Smooth muscle cell (in vitro differentiated cells): ENCODE data around the gene PRPSAP2. TPM values are rescaled to one million over a fixed set of nuclear protein-coding genes. Genes with fewer than 3 reads are reported as not detected.
"Not testable (repeated sequence)": the region's sequence is repeated elsewhere in the genome, so short reads cannot be mapped to it uniquely, and the experiment has no call there.

ENCODE experiments used
- DNase-seq: peaks from one replicate; lab custom pipeline; 2025; ENCODE audit not compliant: unreplicated experiment; lab: John Stamatoyannopoulos, UW
- H2AFZ ChIP-seq: fragments of 200-600 bp; sonication (generic); 2 replicates; pipeline ENCODE4 v1.6.0; 2016; ENCODE audit warnings: antibody characterized with exemption, low read depth, mild to moderate bottlenecking
- H3F3A ChIP-seq: fragments of 200-600 bp; sonication (generic); 2 replicates; pipeline ENCODE4 v1.6.0; 2017; ENCODE audit warnings: antibody characterized with exemption, low read depth
- H3K27ac ChIP-seq: fragments of 200-600 bp; sonication (generic); 2 replicates; pipeline ENCODE4 v1.5.1; 2016; ENCODE audit warnings: low read depth, mild to moderate bottlenecking
- H3K27me3 ChIP-seq: fragments of 200-600 bp; sonication (generic); 2 replicates; pipeline ENCODE4 v1.6.1; 2016; ENCODE audit warnings: low read depth, mild to moderate bottlenecking
- H3K36me3 ChIP-seq: fragments of 200-600 bp; sonication (generic); 2 replicates; pipeline ENCODE4 v1.5.1; 2016; ENCODE audit warnings: low read depth
- H3K4me1 ChIP-seq: fragments of 200-600 bp; sonication (generic); 2 replicates; pipeline ENCODE4 v1.5.1; 2016; ENCODE audit warnings: low read depth
- H3K4me2 ChIP-seq: fragments of 200-600 bp; sonication (generic); 2 replicates; pipeline ENCODE4 v1.6.0; 2016; ENCODE audit warnings: mild to moderate bottlenecking
- H3K4me3 ChIP-seq: fragments of 200-600 bp; sonication (generic); 2 replicates; pipeline ENCODE4 v1.5.1; 2016; ENCODE audit warnings: mild to moderate bottlenecking
- H3K79me2 ChIP-seq: fragments of 200-600 bp; sonication (generic); 2 replicates; pipeline ENCODE4 v1.6.0; 2016; ENCODE audit warnings: low read depth, mild to moderate bottlenecking
- H3K9ac ChIP-seq: fragments of 200-600 bp; sonication (generic); 2 replicates; pipeline ENCODE4 v1.6.0; 2016; ENCODE audit warnings: low read depth
- H3K9me3 ChIP-seq: fragments of 200-600 bp; sonication (generic); replicated peaks from 2 replicates; pipeline ENCODE4 v1.5.1; 2016; ENCODE audit warnings: low read depth
- H4K20me1 ChIP-seq: fragments of 200-600 bp; sonication (generic); 2 replicates; pipeline ENCODE4 v1.6.0; 2016; ENCODE audit warnings: low read depth
- WGBS: methylation state at CpG from one replicate; pipeline ENCODE4 v1.1.7; 2016; ENCODE audit warnings: low lambda C conversion rate; 5-methylcytosine and 5-hydroxymethylcytosine counted together
- polyA plus RNA-seq: library from polyadenylated mRNA; unstranded; fragments of >200 nt; fragmentation: Nextera tagmentation; extraction: Ambion mirVana; gene quantifications from 2 replicates; pipeline ENCODE4 v1.2.1, GENCODE V29; 2016
- total RNA-seq: library from RNA; depleted of rRNA; stranded (reverse); fragments of >200 nt; gene quantifications from 2 replicates; pipeline ENCODE4 v1.2.3, GENCODE V29; 2014
- TF ChIP-seq, protein P1 (sequence below): fragments of 200-600 bp; sonication (generic); IDR thresholded peaks from 2 replicates; pipeline ENCODE4 v1.5.1; 2017; ENCODE audit warnings: borderline replicate concordance, mild to moderate bottlenecking, antibody characterized with exemption; ENCODE audit not compliant: insufficient read depth, poor library complexity, severe bottlenecking

PRPSAP2 gene
- total and polyA plus RNA-seq, 2 experiments from 2014 or later: 24.0 to 39.8 TPM

DNA sequence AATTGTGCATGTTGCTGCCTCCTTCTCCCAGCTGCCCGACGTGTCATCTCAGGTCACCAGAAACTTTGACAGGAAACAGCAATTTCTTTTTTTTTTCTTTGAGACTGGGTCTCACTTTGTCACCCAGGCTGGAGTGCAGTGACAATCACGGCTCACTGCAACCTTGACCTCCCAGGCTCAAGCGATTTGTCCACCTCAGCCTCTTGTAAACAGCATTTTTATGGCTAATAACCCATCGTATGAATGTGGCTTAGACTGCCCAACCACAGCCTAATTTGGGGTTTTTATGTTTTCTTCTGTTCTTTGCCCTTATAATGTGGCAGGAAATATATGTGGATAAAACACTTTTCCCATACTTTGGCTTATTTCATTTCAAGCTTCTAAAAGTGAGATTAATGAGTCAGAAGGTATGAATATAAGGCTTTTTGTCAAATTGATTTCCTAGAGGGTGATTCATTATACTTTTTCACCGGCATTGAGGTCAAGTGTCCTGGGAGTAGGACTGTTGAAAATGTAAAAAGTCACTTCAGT is 63.0 kb downstream of the PRPSAP2 start:
- H3K9ac ChIP-seq: no peak overlapping the region
- H3K27ac ChIP-seq: no peak overlapping the region
- H3K36me3 ChIP-seq: no peaks in the 10 kb centered on the region
- no peak for DNase-seq
- H3K4me1 ChIP-seq: no peaks in the 10 kb centered on the region
- TF ChIP-seq, protein P1, sequence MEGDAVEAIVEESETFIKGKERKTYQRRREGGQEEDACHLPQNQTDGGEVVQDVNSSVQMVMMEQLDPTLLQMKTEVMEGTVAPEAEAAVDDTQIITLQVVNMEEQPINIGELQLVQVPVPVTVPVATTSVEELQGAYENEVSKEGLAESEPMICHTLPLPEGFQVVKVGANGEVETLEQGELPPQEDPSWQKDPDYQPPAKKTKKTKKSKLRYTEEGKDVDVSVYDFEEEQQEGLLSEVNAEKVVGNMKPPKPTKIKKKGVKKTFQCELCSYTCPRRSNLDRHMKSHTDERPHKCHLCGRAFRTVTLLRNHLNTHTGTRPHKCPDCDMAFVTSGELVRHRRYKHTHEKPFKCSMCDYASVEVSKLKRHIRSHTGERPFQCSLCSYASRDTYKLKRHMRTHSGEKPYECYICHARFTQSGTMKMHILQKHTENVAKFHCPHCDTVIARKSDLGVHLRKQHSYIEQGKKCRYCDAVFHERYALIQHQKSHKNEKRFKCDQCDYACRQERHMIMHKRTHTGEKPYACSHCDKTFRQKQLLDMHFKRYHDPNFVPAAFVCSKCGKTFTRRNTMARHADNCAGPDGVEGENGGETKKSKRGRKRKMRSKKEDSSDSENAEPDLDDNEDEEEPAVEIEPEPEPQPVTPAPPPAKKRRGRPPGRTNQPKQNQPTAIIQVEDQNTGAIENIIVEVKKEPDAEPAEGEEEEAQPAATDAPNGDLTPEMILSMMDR: no peak
- no peak overlapping the region for H3K4me2 ChIP-seq
- H3K4me3 ChIP-seq: no peak overlapping the region
- no peaks in the 10 kb centered on the region for H3K79me2 ChIP-seq
- H3K9me3 ChIP-seq: no peaks in the 10 kb centered on the region
- 66% methylated on average over 6 of the region's 6 CpGs for WGBS
- H3F3A ChIP-seq: no peaks in the 10 kb centered on the region
- H3K27me3 ChIP-seq: no peaks in the 10 kb centered on the region
- H4K20me1 ChIP-seq: peaks cover 15% of the 10 kb centered on the region
- H2AFZ ChIP-seq: no peak overlapping the region

DNA sequence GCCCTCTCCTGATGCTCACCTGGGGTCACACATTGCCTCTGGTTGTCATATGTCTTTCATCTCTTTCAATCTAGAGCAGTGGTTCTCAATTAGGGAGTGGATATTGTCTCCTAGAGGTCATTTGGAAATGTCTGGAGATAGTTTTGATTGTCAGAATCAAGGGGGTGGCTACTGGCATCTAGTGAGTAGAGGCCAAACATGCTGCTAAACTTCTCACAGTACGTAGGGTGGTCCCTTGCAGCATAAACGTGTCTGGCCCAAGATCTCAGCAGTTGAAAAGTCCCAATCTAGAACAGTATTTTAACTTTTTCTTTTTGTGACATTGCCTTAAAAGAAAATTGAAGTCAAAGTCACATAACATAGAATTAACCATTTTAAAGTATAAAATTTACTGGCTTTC is 63.6 kb downstream of the PRPSAP2 start:
- H2AFZ ChIP-seq: no peak overlapping the region
- H4K20me1 ChIP-seq: peaks cover 15% of the 10 kb centered on the region
- H3K36me3 ChIP-seq: no peaks in the 10 kb centered on the region
- no peak overlapping the region for H3K27ac ChIP-seq
- no peak overlapping the region for H3K9ac ChIP-seq
- no peaks in the 10 kb centered on the region for H3K79me2 ChIP-seq
- H3F3A ChIP-seq: no peaks in the 10 kb centered on the region
- H3K4me1 ChIP-seq: no peaks in the 10 kb centered on the region
- no peak overlapping the region for H3K4me2 ChIP-seq
- TF ChIP-seq, protein P1: no peak
- no peak overlapping the region for H3K4me3 ChIP-seq
- no peaks in the 10 kb centered on the region for H3K27me3 ChIP-seq
- WGBS: 90% methylated on average over 2 of the region's 2 CpGs
- H3K9me3 ChIP-seq: no peaks in the 10 kb centered on the region
- DNase-seq: no peak

GRCh38 chr17:18921912-18922451 is 64.1 kb downstream of the PRPSAP2 start:
- H3K27me3 ChIP-seq: no peaks in the 10 kb centered on the region
- WGBS: 87% methylated on average over 4 of the region's 4 CpGs
- H3K36me3 ChIP-seq: no peaks in the 10 kb centered on the region
- TF ChIP-seq, protein P1: no peak
- H3K27ac ChIP-seq: no peak overlapping the region
- H2AFZ ChIP-seq: no peak overlapping the region
- H3K4me1 ChIP-seq: no peaks in the 10 kb centered on the region
- H3K4me3 ChIP-seq: no peak overlapping the region
- no peak for DNase-seq
- no peaks in the 10 kb centered on the region for H3K9me3 ChIP-seq
- H3K79me2 ChIP-seq: no peaks in the 10 kb centered on the region
- H3K9ac ChIP-seq: no peak overlapping the region
- H4K20me1 ChIP-seq: peaks cover 15% of the 10 kb centered on the region
- H3F3A ChIP-seq: no peaks in the 10 kb centered on the region
- H3K4me2 ChIP-seq: no peak overlapping the region

DNA sequence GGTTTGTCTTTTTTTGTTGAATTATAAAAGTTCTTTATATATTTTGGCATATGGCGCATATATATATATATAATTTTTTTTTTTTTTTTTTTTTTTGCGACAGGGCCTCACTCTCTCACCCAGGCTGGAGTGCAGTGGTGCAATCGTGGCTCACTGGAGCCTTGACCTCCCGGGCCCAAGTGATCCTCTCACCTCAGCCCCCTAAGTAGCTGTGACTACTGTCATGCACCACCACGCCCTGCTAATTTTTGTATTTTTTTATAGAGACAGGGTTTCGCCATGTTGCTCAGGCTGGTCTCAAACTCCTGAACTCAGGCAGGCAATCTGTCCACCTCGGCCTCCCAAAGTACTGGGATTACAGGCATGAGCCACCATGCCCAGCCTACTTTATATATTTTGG is 64.7 kb downstream of the PRPSAP2 start:
- H3K4me2 ChIP-seq, H3K27ac ChIP-seq, H3K79me2 ChIP-seq, H2AFZ ChIP-seq, H3K4me1 ChIP-seq, H3K9me3 ChIP-seq, H3K36me3 ChIP-seq, H3F3A ChIP-seq, H3K4me3 ChIP-seq, H3K27me3 ChIP-seq, DNase-seq, H3K9ac ChIP-seq: not testable (repeated sequence)
- 98% methylated on average over 7 of the region's 7 CpGs for WGBS
- peaks cover 15% of the 10 kb centered on the region for H4K20me1 ChIP-seq
